IMR-90 (cell line): ENCODE data around the gene NREP. TPM values are rescaled to one million over a fixed set of nuclear protein-coding genes. Genes with fewer than 3 reads are reported as not detected.

Experiments used
- ATAC-seq: fragments of 200-7000 bp; cut with Tn5 transposase; 2 replicates; pipeline ENCODE4 v1.9.1; 2020; ENCODE audit warnings: low read depth, mild to moderate bottlenecking, moderate library complexity
- BruUV-seq: library from RNA; stranded (reverse); fragments of 400-500 nt; replicated peaks from 2 replicates; lab custom pipeline; 2021; lab: Mats Ljungman, UMichigan
- CTCF ChIA-PET: fragments of 300-600 bp; formaldehyde crosslinking; extraction: SDS; loops from one replicate; lab custom pipeline; 2021; ENCODE audit warnings: antibody characterized with exemption; lab: Yijun Ruan, JAX
- POLR2A ChIA-PET: fragments of 300-600 bp; sonication (Branson Sonifier 250); formaldehyde crosslinking; loops from one replicate; lab custom pipeline; 2022; ENCODE audit warnings: antibody characterized with exemption; ENCODE audit not compliant: unreplicated experiment; lab: Charles Lee
- DNase-seq: peaks from one replicate; pipeline ENCODE4 v3.0.0; 2013
- H2AFZ ChIP-seq: replicated peaks from 2 replicates; pipeline ENCODE3; 2013; ENCODE audit warnings: low read length, mild to moderate bottlenecking; ENCODE audit not compliant: poor library complexity
- H2AK5ac ChIP-seq: 2 replicates; pipeline ENCODE4 v1.6.1; 2013; ENCODE audit warnings: low read depth, low read length, inconsistent platforms
- H2AK9ac ChIP-seq: replicated peaks from 2 replicates; pipeline ENCODE3; 2013; ENCODE audit warnings: mild to moderate bottlenecking, low read depth, low read length, moderate library complexity; ENCODE audit not compliant: poor library complexity
- H2BK120ac ChIP-seq: 2 replicates; pipeline ENCODE4 v1.6.1; 2013; ENCODE audit warnings: low read depth, low read length, inconsistent platforms
- H2BK15ac ChIP-seq: 3 replicates; pipeline ENCODE4 v1.6.1; 2013; ENCODE audit warnings: low read depth, low read length, inconsistent platforms
- H2BK20ac ChIP-seq: 2 replicates; pipeline ENCODE4 v1.6.1; 2013; ENCODE audit warnings: low read depth, mild to moderate bottlenecking, inconsistent platforms, low read length, moderate library complexity
- H2BK5ac ChIP-seq: 2 replicates; pipeline ENCODE4 v1.6.1; 2013; ENCODE audit warnings: mild to moderate bottlenecking, low read depth, low read length, inconsistent platforms; ENCODE audit not compliant: poor library complexity, severe bottlenecking
- H3K14ac ChIP-seq: replicated peaks from 2 replicates; pipeline ENCODE4 v1.6.1; 2013; ENCODE audit warnings: low read depth, low read length, inconsistent platforms
- H3K18ac ChIP-seq: 2 replicates; pipeline ENCODE4 v1.6.1; 2013; ENCODE audit warnings: low read depth, low read length, control low read depth
- H3K23ac ChIP-seq: 2 replicates; pipeline ENCODE4 v1.6.1; 2013; ENCODE audit warnings: low read depth, low read length, inconsistent platforms
- H3K27ac ChIP-seq: 2 replicates; pipeline ENCODE4 v1.5.1; 2013; ENCODE audit warnings: mild to moderate bottlenecking, control low read depth, low read length; ENCODE audit not compliant: insufficient read depth
- H3K27me3 ChIP-seq: 2 replicates; pipeline ENCODE4 v1.6.1; 2013; ENCODE audit warnings: low read length; ENCODE audit not compliant: control insufficient read depth, insufficient read depth
- H3K36me3 ChIP-seq: 2 replicates; pipeline ENCODE4 v1.6.1; 2013; ENCODE audit warnings: low read length, mixed read lengths; ENCODE audit not compliant: control insufficient read depth, insufficient read depth
- H3K4ac ChIP-seq: 2 replicates; pipeline ENCODE4 v1.6.1; 2013; ENCODE audit warnings: low read depth, low read length, inconsistent platforms
- H3K4me1 ChIP-seq: 2 replicates; pipeline ENCODE4 v1.6.1; 2013; ENCODE audit warnings: low read length, mixed read lengths; ENCODE audit not compliant: control insufficient read depth, insufficient read depth
- H3K4me2 ChIP-seq: 2 replicates; pipeline ENCODE4 v1.6.1; 2013; ENCODE audit warnings: low read depth, mild to moderate bottlenecking, control low read depth, low read length, moderate library complexity
- H3K4me3 ChIP-seq: 2 replicates; pipeline ENCODE4 v1.5.1; 2013; ENCODE audit warnings: low read depth, mild to moderate bottlenecking, control low read depth, low read length, moderate library complexity; ENCODE audit not compliant: insufficient read depth
- H3K56ac ChIP-seq: 2 replicates; pipeline ENCODE4 v1.6.1; 2013; ENCODE audit warnings: low read length, inconsistent platforms; ENCODE audit not compliant: insufficient read depth; ENCODE audit errors: extremely low read depth
- H3K79me1 ChIP-seq, 2 experiments: 2 replicates each; pipeline ENCODE4 v1.6.1; 2013; ENCODE audit warnings: low read length in 2 of 2, inconsistent platforms in 1 of 2, low read depth in 1 of 2
- H3K9ac ChIP-seq: 2 replicates; pipeline ENCODE4 v1.6.1; 2013; ENCODE audit warnings: low read depth, low read length, control low read depth
- H3K9me1 ChIP-seq: 2 replicates; pipeline ENCODE4 v1.6.1; 2013; ENCODE audit warnings: low read length, inconsistent platforms; ENCODE audit not compliant: insufficient read depth
- H3K9me3 ChIP-seq: 2 replicates; pipeline ENCODE4 v1.6.1; 2013; ENCODE audit warnings: low read length; ENCODE audit not compliant: control insufficient read depth, insufficient read depth
- H4K20me1 ChIP-seq: 2 replicates; pipeline ENCODE4 v1.6.1; 2013; ENCODE audit warnings: low read length, inconsistent platforms; ENCODE audit not compliant: insufficient read depth
- H4K5ac ChIP-seq: 2 replicates; pipeline ENCODE4 v1.6.1; 2013; ENCODE audit warnings: mild to moderate bottlenecking, low read depth, low read length, control low read depth
- H4K8ac ChIP-seq, 2 experiments: 2 replicates each; pipeline ENCODE4 v1.6.1; 2013; ENCODE audit warnings: low read depth in 2 of 2, low read length in 2 of 2, control low read depth in 1 of 2, inconsistent platforms in 1 of 2
- H4K91ac ChIP-seq: 2 replicates; pipeline ENCODE4 v1.6.1; 2013; ENCODE audit warnings: low read depth, low read length, inconsistent platforms; ENCODE audit not compliant: insufficient read depth
- CEBPB ChIP-seq: IDR thresholded peaks from 2 replicates; pipeline ENCODE4 v1.6.1; 2012; ENCODE audit warnings: low read depth, low read length, improper control_type of control experiment
- FOS ChIP-seq: fragments of 150-350 bp; IDR thresholded peaks from 2 replicates; pipeline ENCODE4 v1.6.1; 2016; ENCODE audit warnings: low read depth, low read length
- POLR2A ChIP-seq: IDR thresholded peaks from 2 replicates; pipeline ENCODE4 v1.6.1; 2012; ENCODE audit warnings: mild to moderate bottlenecking, low read depth, low read length
- RAD21 ChIP-seq: IDR thresholded peaks from 2 replicates; pipeline ENCODE4 v1.6.1; 2012; ENCODE audit warnings: low read length, improper control_type of control experiment
- SMC3 ChIP-seq: fragments of 150-350 bp; IDR thresholded peaks from 2 replicates; pipeline ENCODE4 v1.6.1; 2016; ENCODE audit warnings: low read depth, mild to moderate bottlenecking, antibody characterized with exemption, low read length, moderate library complexity
- USF2 ChIP-seq: fragments of 150-350 bp; IDR thresholded peaks from 2 replicates; pipeline ENCODE4 v1.6.1; 2017; ENCODE audit warnings: mild to moderate bottlenecking, antibody characterized with exemption, low read length, low read depth
- WGBS, 2 experiments: methylation state at CpG; one replicate each; pipeline versions ENCODE4 v1.1.5 to v1.1.7; 2013; ENCODE audit warnings: missing lambda C conversion rate in 2 of 2; ENCODE audit not compliant: insufficient read length in 1 of 2; ENCODE audit errors: extremely low coverage in 2 of 2; 5-methylcytosine and 5-hydroxymethylcytosine counted together
- dilution Hi-C: fragments of 300-500 bp; cut with HindIII; formaldehyde crosslinking; loops from one replicate; pipeline ENCODE4 v1.14.3; 2018; ENCODE audit warnings: low sequenced_read_pairs; ENCODE audit not compliant: unreplicated experiment
- in situ Hi-C: fragments of 300-500 bp; cut with MboI; formaldehyde crosslinking; loops from 3 replicates; pipeline ENCODE4 v1.14.3; 2019; ENCODE audit warnings: low sequenced_read_pairs, inconsistent platforms, mixed read lengths
- intact Hi-C: fragments of 100-400 bp; cut with micrococcal nuclease; formaldehyde crosslinking; loops from 2 replicates; pipeline ENCODE4 v1.10.0; 2022
- polyA plus RNA-seq, 3 experiments: library from polyadenylated mRNA; depleted of rRNA; stranded (reverse); fragments of >200 nt; gene quantifications; 2 replicates each; pipeline ENCODE4 v1.2.3, GENCODE V29; 2012; ENCODE audit warnings: low replicate concordance in 1 of 3
- total RNA-seq: library from RNA; depleted of rRNA; stranded (reverse); fragments of >200 nt; gene quantifications from 2 replicates; pipeline ENCODE4 v1.2.3, GENCODE V29; 2012

Gene NREP
- total and polyA plus RNA-seq, 2 of the 4 experiments (the other 2 are of a cell fraction), result 178 to 277 TPM

GRCh38 chr5:111694133-111694532 lies 62.9 kb downstream of the NREP start:
- TF ChIP-seq POLR2A (no peak), CEBPB (peak; percentile 95), RAD21 (no peak), FOS (peak; percentile 53; the same call in 1 of the 2 replicates), USF2 (no peak), SMC3 (no peak)
- no CpG with 5 or more reads among the region's 1 CpG for WGBS, 2 experiments
- no peaks in the 10 kb centered on the region for H3K9me1 ChIP-seq
- no peak overlapping the region for H3K4ac ChIP-seq
- H2AFZ ChIP-seq, result no peak overlapping the region
- ATAC-seq, result peak; percentile 83
- BruUV-seq, result no TSS peak
- H2BK5ac ChIP-seq, result no peak overlapping the region
- in situ Hi-C loops, result no loop called here
- H4K8ac ChIP-seq, result no peak overlapping the region
- no peak overlapping the region for H3K4me2 ChIP-seq
- H2BK15ac ChIP-seq, result no peak overlapping the region
- no peaks in the 10 kb centered on the region for H3K36me3 ChIP-seq
- no peak overlapping the region for H3K14ac ChIP-seq
- H4K91ac ChIP-seq, result no peak overlapping the region
- no peak overlapping the region for H3K27ac ChIP-seq
- intact Hi-C loops, result no loop called here
- no peak overlapping the region for H3K9ac ChIP-seq
- H4K5ac ChIP-seq, result no peak overlapping the region
- no peaks in the 10 kb centered on the region for H4K20me1 ChIP-seq
- no peak overlapping the region for H2AK5ac ChIP-seq
- ChIA-PET CTCF (interaction anchor here (1.1 kb wide), 1 partner anchor 143 kb away, joined by 5 read pairs; no protein-coding TSS in a partner anchor), POLR2A (no interaction called here)
- no peaks in the 10 kb centered on the region for H3K9me3 ChIP-seq
- H3K27me3 ChIP-seq, result no peaks in the 10 kb centered on the region
- H3K4me1 ChIP-seq, result peaks cover 2% of the 10 kb centered on the region; the same call in 1 of the 2 replicates
- no peaks in the 10 kb centered on the region for H3K79me1 ChIP-seq
- H3K56ac ChIP-seq, result no peak overlapping the region
- no peak overlapping the region for H2AK9ac ChIP-seq
- no peak overlapping the region for H2BK120ac ChIP-seq
- dilution Hi-C loops, result no loop called here
- no peak overlapping the region for H2BK20ac ChIP-seq
- H3K23ac ChIP-seq, result no peak overlapping the region
- peak; percentile 75 for DNase-seq
- no peak overlapping the region for H3K18ac ChIP-seq
- no peak overlapping the region for H3K4me3 ChIP-seq
